ENCODE measurements around the gene TRAPPC4.

The TRAPPC4 gene

DNA sequence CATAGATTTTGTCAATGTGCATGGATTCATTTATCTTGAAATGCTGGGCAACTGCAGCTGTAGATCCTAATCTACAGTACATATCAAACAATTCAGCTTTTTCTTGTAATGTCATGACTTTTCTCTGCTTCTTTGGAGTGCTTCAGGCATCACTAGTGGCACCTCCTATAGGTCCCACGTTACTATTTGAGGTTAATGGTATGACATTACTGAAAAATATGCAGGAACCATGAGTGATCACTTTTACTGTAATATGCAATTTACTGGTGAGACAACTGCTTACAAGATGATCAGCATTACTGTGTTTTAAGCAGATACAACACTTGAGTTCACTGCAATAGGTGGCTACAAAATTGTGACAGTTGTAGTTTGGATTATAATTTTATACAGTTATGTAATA lies 17.7 kb upstream of the TRAPPC4 start:
- TF ChIP-seq REST (IDR thresholded peaks at IDR 0.05; ENCODE audit: insufficient read depth in 1 of 2, low read depth in 2 of 2, low read length in 2 of 2) (no peak), TAF1 (IDR thresholded peaks at IDR 0.05; ENCODE audit: borderline replicate concordance, insufficient read depth, low read length) (no peak), SIN3A (IDR thresholded peaks at IDR 0.05; ENCODE audit: borderline replicate concordance, insufficient read depth, low read length) (no peak), POLR2AphosphoS5 (IDR thresholded peaks at IDR 0.05; ENCODE audit: low read depth, low read length) (no peak), FOXP2 (optimal IDR thresholded peaks at IDR 0.05; ENCODE audit: borderline replicate concordance, extremely low read depth, extremely low read length, insufficient read depth) (no peak)

DNA sequence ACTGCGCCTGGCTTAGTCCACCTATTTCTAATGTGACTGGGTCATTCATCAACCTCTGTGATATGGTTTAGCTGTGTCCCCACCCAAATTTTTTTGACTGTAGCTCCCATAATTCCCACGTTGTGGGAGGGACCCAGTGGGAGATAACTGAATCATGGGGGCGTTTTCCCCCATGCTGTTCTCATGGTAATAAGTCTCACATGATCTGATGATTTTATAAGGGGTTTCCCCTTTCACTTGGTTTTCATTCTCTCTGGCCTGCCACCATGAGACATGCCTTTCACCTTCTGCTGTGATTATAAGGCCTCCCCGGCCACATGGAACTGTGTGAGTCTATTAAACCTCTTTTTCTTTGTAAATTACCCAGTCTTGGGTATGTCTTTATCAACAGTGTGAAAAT lies 11.9 kb upstream of the TRAPPC4 start:
- no peak for TF ChIP-seq FOXP2 (optimal IDR thresholded peaks at IDR 0.05; ENCODE audit: borderline replicate concordance, extremely low read depth, extremely low read length, insufficient read depth)
- TF ChIP-seq TAF1 (IDR thresholded peaks at IDR 0.05; ENCODE audit: borderline replicate concordance, insufficient read depth, low read length): no peak
- no peak for TF ChIP-seq REST (IDR thresholded peaks at IDR 0.05; ENCODE audit: insufficient read depth in 1 of 2, low read depth in 2 of 2, low read length in 2 of 2)
- TF ChIP-seq SIN3A (IDR thresholded peaks at IDR 0.05; ENCODE audit: borderline replicate concordance, insufficient read depth, low read length): no peak
- no peak for TF ChIP-seq POLR2AphosphoS5 (IDR thresholded peaks at IDR 0.05; ENCODE audit: low read depth, low read length)

GRCh38 chr11:119011476-119012053 lies 7.0 kb upstream of the TRAPPC4 start:
- TF ChIP-seq POLR2AphosphoS5 (IDR thresholded peaks at IDR 0.05; ENCODE audit: low read depth, low read length) (no peak), REST (IDR thresholded peaks at IDR 0.05; ENCODE audit: insufficient read depth in 1 of 2, low read depth in 2 of 2, low read length in 2 of 2) (no peak), TAF1 (IDR thresholded peaks at IDR 0.05; ENCODE audit: borderline replicate concordance, insufficient read depth, low read length) (no peak), FOXP2 (optimal IDR thresholded peaks at IDR 0.05; ENCODE audit: borderline replicate concordance, extremely low read depth, extremely low read length, insufficient read depth) (no peak), SIN3A (IDR thresholded peaks at IDR 0.05; ENCODE audit: borderline replicate concordance, insufficient read depth, low read length) (no peak)

GRCh38 chr11:119012629-119013170 lies 5.9 kb upstream of the TRAPPC4 start:
- no peak for TF ChIP-seq FOXP2 (optimal IDR thresholded peaks at IDR 0.05; ENCODE audit: borderline replicate concordance, extremely low read depth, extremely low read length, insufficient read depth)
- no peak for TF ChIP-seq REST (IDR thresholded peaks at IDR 0.05; ENCODE audit: insufficient read depth in 1 of 2, low read depth in 2 of 2, low read length in 2 of 2)
- no peak for TF ChIP-seq SIN3A (IDR thresholded peaks at IDR 0.05; ENCODE audit: borderline replicate concordance, insufficient read depth, low read length)
- TF ChIP-seq TAF1 (IDR thresholded peaks at IDR 0.05; ENCODE audit: borderline replicate concordance, insufficient read depth, low read length): no peak

All from PFSK-1 (cell line).